AG04450 (cell line): ENCODE data around the gene PDZD7. TPM values are rescaled to one million over a fixed set of nuclear protein-coding genes. Genes with fewer than 3 reads are reported as not detected.

Experiments used
- CTCF ChIA-PET: fragments of 300-600, 350-600 bp; formaldehyde crosslinking; extraction: SDS; loops from one replicate; lab custom pipeline; 2022; ENCODE audit warnings: antibody characterized with exemption, inconsistent platforms; lab: Charles Lee
- POLR2A ChIA-PET: fragments of 350-600 bp; formaldehyde crosslinking; extraction: SDS; loops from one replicate; lab custom pipeline; 2021; ENCODE audit warnings: antibody characterized with exemption, inconsistent platforms; lab: Yijun Ruan, JAX
- DNase-seq: peaks from one replicate; pipeline ENCODE4 v3.0.0-alpha.2; 2011; ENCODE audit warnings: low read depth, low spot score
- H3K27ac ChIP-seq: one replicate; pipeline ENCODE4 v1.5.1; 2012; ENCODE audit warnings: low read depth, low read length, control low read depth
- H3K27me3 ChIP-seq: one replicate; pipeline ENCODE4 v1.6.0; 2012; ENCODE audit warnings: low read length; ENCODE audit not compliant: control insufficient read depth, insufficient read depth
- H3K4me3 ChIP-seq: 2 replicates; pipeline ENCODE4 v1.5.1; 2011; ENCODE audit warnings: mild to moderate bottlenecking, low read depth, low read length, control low read depth
- H3K9me3 ChIP-seq: 2 replicates; pipeline ENCODE4 v1.5.1; 2012; ENCODE audit warnings: low read length; ENCODE audit not compliant: control insufficient read depth, insufficient read depth
- polyA plus RNA-seq: library from polyadenylated mRNA; depleted of rRNA; stranded (reverse); fragments of >200 nt; gene quantifications from 2 replicates; pipeline ENCODE4 v1.2.3, GENCODE V29; 2011
- TF ChIP-seq, protein P1 (sequence below): IDR thresholded peaks from 2 replicates; pipeline ENCODE4 v1.5.1; 2011; ENCODE audit warnings: low read depth, low read length, control low read depth, inconsistent platforms

PDZD7 gene
- polyA plus RNA-seq, 1 experiment: 0.27 TPM

DNA sequence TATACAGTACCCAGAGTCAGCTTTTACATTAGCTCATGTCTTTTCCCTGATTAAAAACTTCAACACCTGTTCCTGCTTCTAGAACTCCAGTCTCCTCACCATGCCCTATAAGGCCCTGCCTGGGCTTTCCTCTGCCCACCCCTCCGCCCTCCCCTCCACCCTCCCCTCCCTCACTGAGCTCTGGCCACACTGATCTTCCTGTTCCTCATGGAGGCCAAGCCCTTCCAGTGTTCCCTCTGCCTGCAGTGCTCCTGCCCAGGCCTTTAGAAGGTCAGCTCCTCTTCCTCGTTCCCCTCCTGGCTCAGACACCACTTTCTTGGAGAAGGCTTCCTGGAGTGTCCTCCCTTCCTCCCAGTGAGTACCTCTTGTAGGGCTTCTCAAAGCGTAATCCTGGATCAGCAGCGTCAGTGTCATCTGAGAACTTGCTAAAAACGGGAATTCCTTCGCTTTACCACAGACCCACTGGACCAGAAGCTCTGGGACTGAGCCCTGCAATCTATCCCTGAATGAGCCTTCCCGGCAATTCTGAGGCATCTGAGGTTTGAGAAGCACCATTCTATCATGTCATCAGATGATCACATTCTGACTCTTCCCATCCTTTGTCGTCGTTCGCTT is 3.7 kb downstream of the PDZD7 start:
- CTCF ChIA-PET: interaction anchor here (1.0 to 5.8 kb wide), 6 partner anchors 8 to 115 kb away, joined by 3 to 46 read pairs (median 4); no protein-coding TSS in a partner anchor
- Histone ChIP-seq H3K27ac (no peak overlapping the region), H3K9me3 (no peaks in the 10 kb centered on the region; the same call in 1 of the 2 replicates), H3K4me3 (no peak overlapping the region), H3K27me3 (no peaks in the 10 kb centered on the region)
- DNase-seq: no peak
- POLR2A ChIA-PET: no interaction called here
- TF ChIP-seq, protein P1, sequence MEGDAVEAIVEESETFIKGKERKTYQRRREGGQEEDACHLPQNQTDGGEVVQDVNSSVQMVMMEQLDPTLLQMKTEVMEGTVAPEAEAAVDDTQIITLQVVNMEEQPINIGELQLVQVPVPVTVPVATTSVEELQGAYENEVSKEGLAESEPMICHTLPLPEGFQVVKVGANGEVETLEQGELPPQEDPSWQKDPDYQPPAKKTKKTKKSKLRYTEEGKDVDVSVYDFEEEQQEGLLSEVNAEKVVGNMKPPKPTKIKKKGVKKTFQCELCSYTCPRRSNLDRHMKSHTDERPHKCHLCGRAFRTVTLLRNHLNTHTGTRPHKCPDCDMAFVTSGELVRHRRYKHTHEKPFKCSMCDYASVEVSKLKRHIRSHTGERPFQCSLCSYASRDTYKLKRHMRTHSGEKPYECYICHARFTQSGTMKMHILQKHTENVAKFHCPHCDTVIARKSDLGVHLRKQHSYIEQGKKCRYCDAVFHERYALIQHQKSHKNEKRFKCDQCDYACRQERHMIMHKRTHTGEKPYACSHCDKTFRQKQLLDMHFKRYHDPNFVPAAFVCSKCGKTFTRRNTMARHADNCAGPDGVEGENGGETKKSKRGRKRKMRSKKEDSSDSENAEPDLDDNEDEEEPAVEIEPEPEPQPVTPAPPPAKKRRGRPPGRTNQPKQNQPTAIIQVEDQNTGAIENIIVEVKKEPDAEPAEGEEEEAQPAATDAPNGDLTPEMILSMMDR: no peak

DNA sequence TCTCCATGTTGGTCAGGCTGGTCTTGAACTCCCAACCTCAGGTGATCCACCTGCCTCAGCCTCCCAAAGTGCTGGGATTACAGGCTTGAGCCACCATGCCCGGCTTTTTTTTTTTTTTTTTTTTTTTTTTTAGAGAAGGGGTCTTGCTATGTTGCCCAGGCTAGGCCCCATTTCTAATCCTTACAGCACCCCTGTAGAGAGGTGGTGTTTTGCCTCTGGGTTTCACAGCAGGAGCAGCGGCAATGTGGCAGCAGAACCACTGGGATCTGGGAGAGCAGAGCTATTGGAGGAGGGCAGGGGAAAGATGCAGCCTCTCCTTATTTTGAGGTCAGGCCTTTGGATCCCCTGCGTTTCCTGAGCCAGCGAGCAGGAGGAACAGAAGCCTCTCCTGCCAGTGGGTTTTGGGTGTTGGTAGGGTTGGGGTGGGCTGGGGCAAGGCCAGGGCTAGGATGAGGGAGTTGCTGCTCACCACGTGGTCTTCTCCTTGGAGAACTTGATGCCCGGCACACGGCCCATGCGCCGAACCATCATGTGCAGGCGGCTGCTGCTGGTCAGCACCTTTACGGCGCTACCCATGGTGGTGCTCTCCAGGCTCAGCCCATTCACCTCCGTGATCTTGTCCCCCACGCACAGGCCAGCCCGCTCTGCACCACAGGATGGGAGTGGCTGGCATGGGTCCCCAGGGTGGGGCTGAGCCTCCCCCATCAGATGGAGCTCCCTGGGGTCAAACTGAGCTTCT is 7.8 kb downstream of the PDZD7 start:
- no peak for DNase-seq
- no peaks in the 10 kb centered on the region for H3K9me3 ChIP-seq
- no peaks in the 10 kb centered on the region for H3K27me3 ChIP-seq
- ChIA-PET CTCF (interaction anchor here (0.5 to 1.4 kb wide), 4 partner anchors 9 to 36 kb away, joined by 3 to 7 read pairs (median 4); no protein-coding TSS in a partner anchor), POLR2A (interaction anchor here (0.6 kb wide), 1 partner anchor 26 kb away, joined by 7 read pairs; no protein-coding TSS in a partner anchor)
- TF ChIP-seq, protein P1: no peak
- no peak overlapping the region for H3K4me3 ChIP-seq
- no peak overlapping the region for H3K27ac ChIP-seq

DNA sequence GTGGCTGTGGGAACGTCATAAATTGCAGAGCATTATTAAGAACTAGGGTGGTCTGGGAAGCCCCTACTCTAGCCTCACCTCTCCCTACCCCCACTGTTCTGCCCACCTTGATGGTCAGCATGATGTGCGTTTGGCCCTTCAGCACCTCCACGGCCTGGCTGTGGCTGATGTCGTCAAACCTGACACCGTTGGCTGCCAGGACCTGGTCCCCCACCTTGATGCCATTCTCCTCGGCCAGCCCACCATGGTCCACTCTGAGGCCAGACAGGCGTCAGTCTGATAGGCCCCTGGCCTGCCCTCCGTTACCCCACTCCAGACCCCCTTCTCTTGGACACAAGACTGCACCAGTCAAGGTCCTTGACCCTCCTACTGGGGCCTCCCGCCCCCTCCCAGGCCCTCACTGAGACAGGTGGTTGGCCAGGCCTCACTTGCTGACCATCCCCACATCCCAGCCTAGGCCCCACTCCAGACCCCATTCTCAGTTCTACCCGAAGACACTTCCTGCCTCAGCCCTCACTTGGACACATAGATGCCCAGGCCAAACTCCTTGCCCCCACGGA is 9.2 kb downstream of the PDZD7 start:
- TF ChIP-seq, protein P1: no peak
- H3K9me3 ChIP-seq: no peaks in the 10 kb centered on the region
- POLR2A ChIA-PET: no interaction called here
- no peak overlapping the region for H3K4me3 ChIP-seq
- no peak for DNase-seq
- CTCF ChIA-PET: no interaction called here
- no peaks in the 10 kb centered on the region for H3K27me3 ChIP-seq
- H3K27ac ChIP-seq: no peak overlapping the region

DNA sequence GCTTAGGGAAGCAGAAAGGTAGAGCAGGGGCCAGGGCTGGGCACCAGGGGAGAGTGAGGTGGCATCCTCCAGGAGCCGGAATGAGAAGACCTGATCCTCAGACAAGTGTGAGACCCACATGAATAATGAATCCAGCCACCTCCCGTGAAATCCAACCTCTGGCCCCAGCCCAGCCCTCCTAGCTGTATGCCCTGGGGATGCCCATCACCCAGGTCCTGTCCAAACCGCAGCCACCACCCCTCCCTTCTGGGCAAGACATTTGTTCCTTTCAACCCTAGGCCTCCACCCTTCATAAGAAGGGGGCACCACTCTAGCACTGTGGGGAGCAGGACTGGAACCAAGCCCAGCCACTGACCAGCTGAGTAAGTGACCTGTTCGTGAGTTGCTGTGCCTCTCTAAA is 9.7 kb downstream of the PDZD7 start:
- ChIA-PET POLR2A (no interaction called here), CTCF (no interaction called here)
- Histone ChIP-seq H3K9me3 (no peaks in the 10 kb centered on the region), H3K27me3 (no peaks in the 10 kb centered on the region), H3K4me3 (no peak overlapping the region), H3K27ac (no peak overlapping the region)
- TF ChIP-seq, protein P1: no peak
- no peak for DNase-seq
